Measurements from ENCODE around the gene NAPG.

DNA sequence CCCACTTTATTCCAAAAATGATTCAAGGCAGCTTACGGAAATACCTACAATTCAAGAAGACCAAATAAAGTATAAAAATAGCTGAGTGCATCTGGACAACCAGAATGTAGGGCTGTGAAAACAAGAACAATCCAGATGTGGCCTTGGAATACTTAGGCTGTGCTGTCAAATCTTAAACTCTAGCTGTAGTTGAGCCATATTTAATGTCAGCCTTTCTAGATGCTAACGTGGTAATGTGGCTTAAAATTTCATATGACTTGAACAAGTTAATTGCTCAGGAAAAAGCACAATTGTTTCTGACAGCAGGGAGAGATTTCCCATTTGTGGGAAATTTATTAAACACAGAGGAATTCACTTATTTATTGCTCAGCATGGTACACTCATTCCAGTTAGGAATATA lies 14.6 kb upstream of the NAPG start:
- TF ChIP-seq, protein P1, sequence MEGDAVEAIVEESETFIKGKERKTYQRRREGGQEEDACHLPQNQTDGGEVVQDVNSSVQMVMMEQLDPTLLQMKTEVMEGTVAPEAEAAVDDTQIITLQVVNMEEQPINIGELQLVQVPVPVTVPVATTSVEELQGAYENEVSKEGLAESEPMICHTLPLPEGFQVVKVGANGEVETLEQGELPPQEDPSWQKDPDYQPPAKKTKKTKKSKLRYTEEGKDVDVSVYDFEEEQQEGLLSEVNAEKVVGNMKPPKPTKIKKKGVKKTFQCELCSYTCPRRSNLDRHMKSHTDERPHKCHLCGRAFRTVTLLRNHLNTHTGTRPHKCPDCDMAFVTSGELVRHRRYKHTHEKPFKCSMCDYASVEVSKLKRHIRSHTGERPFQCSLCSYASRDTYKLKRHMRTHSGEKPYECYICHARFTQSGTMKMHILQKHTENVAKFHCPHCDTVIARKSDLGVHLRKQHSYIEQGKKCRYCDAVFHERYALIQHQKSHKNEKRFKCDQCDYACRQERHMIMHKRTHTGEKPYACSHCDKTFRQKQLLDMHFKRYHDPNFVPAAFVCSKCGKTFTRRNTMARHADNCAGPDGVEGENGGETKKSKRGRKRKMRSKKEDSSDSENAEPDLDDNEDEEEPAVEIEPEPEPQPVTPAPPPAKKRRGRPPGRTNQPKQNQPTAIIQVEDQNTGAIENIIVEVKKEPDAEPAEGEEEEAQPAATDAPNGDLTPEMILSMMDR (conservative IDR thresholded peaks at IDR 0.05; ENCODE audit: low read depth, low read length) = no peak
- TF ChIP-seq EZH2 (IDR thresholded peaks at IDR 0.05; ENCODE audit: borderline replicate concordance, low read depth, low read length, poor library complexity, severe bottlenecking) = no peak
